DND-41 (cell line): Measurements from ENCODE around the gene GRPEL1.

ENCODE experiments used
- EZH2 ChIP-seq: IDR thresholded peaks from 3 replicates; pipeline ENCODE4 v1.6.1; 2012; ENCODE audit warnings: borderline replicate concordance, low read depth, mild to moderate bottlenecking, moderate library complexity, low read length, inconsistent platforms; ENCODE audit not compliant: severe bottlenecking
- TF ChIP-seq, protein P1 (sequence below): IDR thresholded peaks from 2 replicates; pipeline ENCODE4 v1.5.1; 2012; ENCODE audit warnings: borderline replicate concordance, low read length, moderate library complexity, mild to moderate bottlenecking; ENCODE audit not compliant: poor library complexity, severe bottlenecking; ENCODE audit errors: extremely low read depth

DNA sequence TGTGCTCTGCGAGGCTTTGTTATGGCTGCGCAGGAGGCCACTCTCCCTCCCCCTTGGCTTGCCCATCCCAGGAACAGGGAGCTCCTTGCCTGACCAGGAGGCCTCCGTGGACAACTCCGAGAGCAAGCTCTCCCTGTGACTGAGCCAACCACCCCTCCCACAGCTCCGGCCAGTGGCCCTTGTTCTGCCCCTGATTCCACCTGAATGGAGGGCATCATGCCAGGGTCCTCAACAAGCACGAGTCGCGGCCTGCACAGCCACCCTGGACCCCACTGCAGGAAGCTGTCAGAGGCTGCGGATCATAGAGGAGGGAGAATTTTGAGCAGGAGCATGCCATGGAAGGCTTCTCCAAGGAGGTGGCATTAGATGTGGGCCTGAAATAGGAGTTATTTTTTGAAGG is 44.8 kb upstream of the GRPEL1 start:
- TF ChIP-seq, protein P1, sequence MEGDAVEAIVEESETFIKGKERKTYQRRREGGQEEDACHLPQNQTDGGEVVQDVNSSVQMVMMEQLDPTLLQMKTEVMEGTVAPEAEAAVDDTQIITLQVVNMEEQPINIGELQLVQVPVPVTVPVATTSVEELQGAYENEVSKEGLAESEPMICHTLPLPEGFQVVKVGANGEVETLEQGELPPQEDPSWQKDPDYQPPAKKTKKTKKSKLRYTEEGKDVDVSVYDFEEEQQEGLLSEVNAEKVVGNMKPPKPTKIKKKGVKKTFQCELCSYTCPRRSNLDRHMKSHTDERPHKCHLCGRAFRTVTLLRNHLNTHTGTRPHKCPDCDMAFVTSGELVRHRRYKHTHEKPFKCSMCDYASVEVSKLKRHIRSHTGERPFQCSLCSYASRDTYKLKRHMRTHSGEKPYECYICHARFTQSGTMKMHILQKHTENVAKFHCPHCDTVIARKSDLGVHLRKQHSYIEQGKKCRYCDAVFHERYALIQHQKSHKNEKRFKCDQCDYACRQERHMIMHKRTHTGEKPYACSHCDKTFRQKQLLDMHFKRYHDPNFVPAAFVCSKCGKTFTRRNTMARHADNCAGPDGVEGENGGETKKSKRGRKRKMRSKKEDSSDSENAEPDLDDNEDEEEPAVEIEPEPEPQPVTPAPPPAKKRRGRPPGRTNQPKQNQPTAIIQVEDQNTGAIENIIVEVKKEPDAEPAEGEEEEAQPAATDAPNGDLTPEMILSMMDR, result no peak
- no peak for TF ChIP-seq EZH2
